Activated T-cell treated with anti-CD3 and anti-CD28 coated beads, Interleukin-2, amount 50 U/mL, for 4 hours (primary cell): ENCODE data around the gene BIRC7. TPM values are rescaled to one million over a fixed set of nuclear protein-coding genes. Genes with fewer than 3 reads are reported as not detected.
A peak's percentile ranks its signal among the peaks of the same experiment; 100 is the strongest.

Source experiments
- ATAC-seq, 2 donors: fragments of 200-7000 bp; cut with Tn5 transposase; one replicate each; pipeline ENCODE4 v1.10.0; 2021
- DNase-seq: peaks from one replicate; pipeline ENCODE4 v3.0.0-alpha.2; 2020
- H3K27me3 Mint-ChIP-seq: one replicate; pipeline ENCODE4 v1.8.0; 2021; ENCODE audit warnings: low read depth, mixed read lengths
- H3K36me3 Mint-ChIP-seq: one replicate; pipeline ENCODE4 v1.8.0; 2022; ENCODE audit warnings: mixed read lengths; ENCODE audit not compliant: insufficient read depth
- H3K4me1 Mint-ChIP-seq: one replicate; pipeline ENCODE4 v1.8.0; 2021; ENCODE audit warnings: low read depth, mixed read lengths
- H3K4me3 Mint-ChIP-seq: one replicate; pipeline ENCODE4 v1.8.0; 2021; ENCODE audit warnings: mild to moderate bottlenecking, moderate library complexity, mixed read lengths
- H3K9me3 Mint-ChIP-seq: one replicate; pipeline ENCODE4 v1.8.0; 2021; ENCODE audit warnings: mixed read lengths
- total RNA-seq, 3 donors: library from RNA; stranded (reverse); gene quantifications; one replicate each; pipeline ENCODE4 v1.2.1, GENCODE V29; 2021

Gene BIRC7
- total RNA-seq, 3 donors from 2014 or later: not detected

DNA sequence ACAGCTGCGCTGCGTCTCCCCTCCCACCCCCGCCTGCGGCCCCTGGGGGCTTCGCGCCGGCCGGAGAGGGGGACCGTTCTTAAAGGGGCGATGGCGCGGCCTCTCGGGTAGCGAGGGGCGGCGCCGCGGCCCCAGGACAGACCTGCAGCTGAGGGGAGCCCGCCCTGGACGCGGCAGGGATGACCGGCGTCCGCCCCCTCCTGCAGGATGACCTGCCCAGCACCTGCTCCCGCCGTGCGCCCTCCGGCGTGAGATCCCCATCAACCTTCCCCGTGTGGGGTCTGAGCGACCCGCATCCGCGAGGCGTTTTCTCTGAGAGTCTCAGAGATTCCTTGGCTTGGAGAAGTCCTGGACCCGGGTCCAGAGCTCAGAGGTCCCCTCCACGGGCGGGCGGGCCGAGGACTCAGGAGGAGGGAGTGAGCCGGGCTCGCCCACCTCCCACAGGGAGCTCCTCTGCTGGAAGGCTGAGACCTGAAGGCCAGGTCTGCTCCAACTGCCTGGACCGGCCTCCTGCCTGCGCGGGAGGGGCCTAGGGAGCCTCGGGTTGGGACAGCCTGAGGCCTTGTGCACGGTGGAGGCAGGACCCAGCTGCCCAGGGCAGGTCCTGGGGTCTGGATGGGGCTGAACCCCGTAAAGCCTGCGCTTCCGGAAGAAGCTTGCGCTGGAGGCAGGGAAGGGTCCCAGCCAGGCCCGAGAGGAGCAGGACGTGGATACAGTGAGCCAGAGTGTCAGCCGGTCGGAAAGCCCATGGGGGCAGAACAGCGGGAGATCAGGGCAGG lies 19.1 kb downstream of the BIRC7 start:
- peak in 1 of 2 donors; percentile 7 for ATAC-seq
- H3K4me1 Mint-ChIP-seq: peaks cover 2% of the 10 kb centered on the region
- H3K9me3 Mint-ChIP-seq: no peaks in the 10 kb centered on the region
- H3K27me3 Mint-ChIP-seq: peaks cover 64% of the 10 kb centered on the region
- DNase-seq: no peak
- no peak overlapping the region for H3K4me3 Mint-ChIP-seq
- H3K36me3 Mint-ChIP-seq: no peaks in the 10 kb centered on the region

- Mint-ChIP-seq H3K4me1 (peaks cover 2% of the 10 kb centered on the region), H3K4me3 (no peak overlapping the region), H3K36me3 (no peaks in the 10 kb centered on the region), H3K27me3 (peaks cover 65% of the 10 kb centered on the region), H3K9me3 (no peaks in the 10 kb centered on the region)
- no peak for ATAC-seq
- DNase-seq: no peak
These were observed 20.4 kb downstream of the BIRC7 start for GRCh38 chr20:63255931-63256704.

DNA sequence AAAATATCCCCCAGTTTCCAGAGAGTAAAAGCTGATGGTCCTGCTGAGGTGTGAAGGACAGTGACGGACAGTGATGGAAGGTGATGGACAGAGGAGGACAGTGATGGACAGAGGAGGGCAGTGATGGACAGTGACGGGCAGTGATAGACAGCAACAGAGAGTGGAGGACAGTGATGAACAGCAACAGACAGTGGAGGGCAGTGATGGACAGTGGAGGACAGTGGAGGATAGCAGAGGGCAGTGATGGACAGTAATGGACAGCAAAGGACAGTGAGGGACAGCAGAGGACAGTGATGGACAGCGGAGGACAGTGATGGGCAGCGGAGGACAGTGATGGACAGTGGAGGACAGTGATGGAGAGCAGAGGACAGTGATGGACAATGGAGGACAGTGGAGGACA lies 21.2 kb downstream of the BIRC7 start:
- no peaks in the 10 kb centered on the region for H3K9me3 Mint-ChIP-seq
- peaks cover 2% of the 10 kb centered on the region for H3K4me1 Mint-ChIP-seq
- H3K4me3 Mint-ChIP-seq: no peak overlapping the region
- H3K36me3 Mint-ChIP-seq: no peaks in the 10 kb centered on the region
- ATAC-seq (no peak), DNase-seq (no peak)
- peaks cover 65% of the 10 kb centered on the region for H3K27me3 Mint-ChIP-seq

GRCh38 chr20:63257629-63258028 lies 21.9 kb downstream of the BIRC7 start:
- no peaks in the 10 kb centered on the region for H3K36me3 Mint-ChIP-seq
- H3K4me3 Mint-ChIP-seq: no peak overlapping the region
- peaks cover 2% of the 10 kb centered on the region for H3K4me1 Mint-ChIP-seq
- ATAC-seq (no peak), DNase-seq (no peak)
- H3K9me3 Mint-ChIP-seq: no peaks in the 10 kb centered on the region
- peaks cover 65% of the 10 kb centered on the region for H3K27me3 Mint-ChIP-seq

DNA sequence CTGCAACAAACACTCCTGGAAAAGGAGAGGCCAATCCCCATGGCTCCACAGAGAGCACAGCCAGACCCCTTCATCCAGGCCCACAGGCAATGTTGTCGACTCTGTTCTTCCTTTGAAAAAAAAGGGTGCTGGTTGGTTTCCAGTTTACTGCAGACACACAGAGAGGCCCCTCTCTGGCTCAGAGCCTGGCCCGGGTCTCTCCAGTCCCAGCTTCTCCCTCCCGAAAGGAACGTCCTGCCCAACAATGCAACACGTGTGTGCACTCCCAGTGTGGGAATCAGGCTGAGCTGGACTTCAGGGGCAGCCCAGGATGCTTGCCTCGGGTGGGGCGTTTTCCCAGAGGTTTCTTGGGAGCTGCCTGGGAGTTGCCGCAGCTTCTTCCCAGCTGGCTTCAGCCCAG lies 23.1 kb downstream of the BIRC7 start:
- H3K4me3 Mint-ChIP-seq: no peak overlapping the region
- no peak for ATAC-seq
- peaks cover 56% of the 10 kb centered on the region for H3K27me3 Mint-ChIP-seq
- no peaks in the 10 kb centered on the region for H3K36me3 Mint-ChIP-seq
- H3K9me3 Mint-ChIP-seq: no peaks in the 10 kb centered on the region
- H3K4me1 Mint-ChIP-seq: no peaks in the 10 kb centered on the region
- no peak for DNase-seq

DNA sequence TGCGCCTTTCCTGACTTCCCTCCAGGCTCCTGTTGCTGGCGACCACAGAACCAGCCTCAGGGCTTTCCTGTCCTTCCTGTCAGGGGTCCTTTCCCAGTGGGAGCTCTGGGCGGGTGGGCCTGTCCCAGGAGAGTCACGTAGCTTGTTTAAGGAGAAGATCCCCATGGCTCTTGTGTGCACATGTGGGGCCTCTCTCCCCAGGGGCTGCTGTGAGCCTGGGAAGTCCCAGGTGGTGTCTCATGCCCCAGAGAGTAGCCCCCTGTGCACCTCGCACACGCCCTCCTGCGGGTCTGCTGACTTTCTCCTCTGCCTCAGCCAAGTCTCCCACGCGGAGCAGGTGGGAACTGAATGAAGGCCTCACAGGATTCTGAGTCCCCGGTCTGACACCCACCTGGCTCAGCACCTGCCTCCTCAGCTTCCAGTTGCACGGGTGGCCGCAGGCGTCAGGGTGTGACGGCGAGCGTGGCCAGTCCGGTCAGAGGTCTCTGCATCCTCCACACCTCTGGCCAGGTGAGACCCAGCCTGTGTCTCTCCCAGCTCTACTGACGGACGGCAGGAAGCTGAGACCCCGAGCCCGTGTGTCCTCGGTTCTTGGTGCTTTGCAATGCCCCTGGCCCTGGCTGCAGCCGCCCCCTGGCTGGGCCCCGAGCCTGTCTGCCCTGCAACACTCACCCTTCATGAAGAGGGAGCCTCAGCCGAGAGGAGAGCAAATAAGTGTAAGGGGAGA lies 24.2 kb downstream of the BIRC7 start:
- peaks cover 63% of the 10 kb centered on the region for H3K27me3 Mint-ChIP-seq

DNA sequence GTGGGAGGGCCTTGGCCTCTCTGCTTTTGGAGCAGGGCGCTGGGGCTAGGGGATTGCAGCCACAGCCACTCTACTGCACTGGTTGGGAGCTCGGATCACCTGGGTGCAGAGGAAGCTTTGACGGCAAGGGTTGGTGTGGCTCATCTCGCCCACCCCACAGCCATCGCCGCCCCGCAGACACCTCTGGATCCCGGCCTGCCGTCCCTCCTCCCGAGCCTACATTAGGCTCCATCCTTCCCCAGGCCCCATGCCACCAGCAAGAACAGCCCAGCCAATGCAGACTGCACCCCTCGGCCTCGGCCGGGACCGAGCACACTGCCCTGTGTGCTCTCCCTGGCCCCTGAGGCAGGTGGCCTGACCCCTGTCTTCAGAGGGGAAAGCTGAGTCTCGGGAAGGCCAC lies 24.8 kb downstream of the BIRC7 start:
- Mint-ChIP-seq H3K9me3 (no peaks in the 10 kb centered on the region), H3K27me3 (peaks cover 60% of the 10 kb centered on the region), H3K4me3 (no peak overlapping the region), H3K36me3 (no peaks in the 10 kb centered on the region), H3K4me1 (no peaks in the 10 kb centered on the region)
- no peak for DNase-seq
- ATAC-seq: no peak

More for the DNA sequence above, 24.2 kb downstream of the BIRC7 start:
- no peak for DNase-seq
- H3K4me3 Mint-ChIP-seq: no peak overlapping the region
- H3K36me3 Mint-ChIP-seq: no peaks in the 10 kb centered on the region
- no peaks in the 10 kb centered on the region for H3K9me3 Mint-ChIP-seq
- H3K4me1 Mint-ChIP-seq: no peaks in the 10 kb centered on the region
- no peak for ATAC-seq

- DNase-seq: no peak
- Mint-ChIP-seq H3K4me3 (no peak overlapping the region), H3K27me3 (peaks cover 58% of the 10 kb centered on the region), H3K36me3 (no peaks in the 10 kb centered on the region), H3K9me3 (no peaks in the 10 kb centered on the region), H3K4me1 (no peaks in the 10 kb centered on the region)
- ATAC-seq: no peak
These were observed 25.5 kb downstream of the BIRC7 start for GRCh38 chr20:63261060-63261794.

DNA sequence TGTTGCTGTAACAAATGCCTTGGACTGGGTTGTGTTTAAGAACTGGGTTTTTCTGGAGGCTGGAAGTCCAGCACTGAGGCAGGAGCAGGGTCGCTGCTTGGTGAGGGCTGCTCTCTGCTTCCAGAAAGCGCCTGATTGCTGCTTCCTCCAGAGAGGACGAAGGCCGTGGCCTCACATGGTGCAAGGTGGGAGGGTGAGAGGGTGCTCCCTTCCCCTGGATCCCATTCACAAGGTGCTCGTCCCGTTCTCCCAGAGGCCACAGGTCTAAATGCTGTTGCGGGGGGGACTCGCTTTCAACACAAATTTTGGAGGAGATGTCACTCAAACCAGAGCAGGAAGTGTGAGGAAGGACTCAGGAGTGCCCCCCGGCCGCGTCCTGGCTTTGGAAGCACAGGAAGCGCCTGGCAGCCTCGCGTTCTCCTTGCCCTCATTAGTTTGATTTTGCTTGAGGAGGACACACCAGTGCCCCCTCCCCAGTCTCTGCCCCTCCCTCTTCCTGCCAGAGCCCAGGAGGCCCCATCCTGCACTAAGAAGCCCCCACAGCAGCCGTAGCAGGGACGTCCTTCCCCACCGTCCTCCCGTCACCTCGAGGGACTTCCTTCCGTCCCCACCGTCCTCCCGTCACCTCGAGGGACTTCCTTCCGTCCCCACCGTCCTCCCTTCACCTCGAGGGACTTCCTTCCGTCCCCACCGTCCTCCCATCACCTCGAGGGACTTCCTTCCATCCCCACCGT lies 26.3 kb downstream of the BIRC7 start:
- Mint-ChIP-seq H3K36me3 (no peaks in the 10 kb centered on the region), H3K27me3 (peaks cover 52% of the 10 kb centered on the region), H3K4me1 (no peaks in the 10 kb centered on the region), H3K9me3 (no peaks in the 10 kb centered on the region), H3K4me3 (no peak overlapping the region)
- ATAC-seq: no peak
- no peak for DNase-seq

DNA sequence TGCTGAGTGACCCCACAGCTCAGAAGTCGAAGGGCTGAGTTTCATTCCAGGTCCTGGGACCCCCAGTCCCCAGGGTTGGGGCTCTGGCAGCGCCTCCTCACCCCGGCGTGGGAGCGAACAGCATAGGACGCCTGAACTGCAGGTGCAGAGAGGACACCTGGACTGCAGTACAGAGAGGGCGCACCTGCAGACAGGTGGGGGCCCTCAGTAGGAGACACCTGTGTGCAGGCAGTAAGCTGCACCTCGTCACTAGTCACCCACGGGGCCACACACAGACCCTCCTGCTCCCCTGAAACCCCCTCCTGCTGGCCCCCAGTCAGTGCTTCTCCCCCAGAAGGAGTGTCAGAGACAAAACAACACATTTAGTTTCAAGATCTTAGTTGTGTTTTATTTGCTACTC lies 27.1 kb downstream of the BIRC7 start:
- no peak for ATAC-seq
- Mint-ChIP-seq H3K27me3 (peaks cover 48% of the 10 kb centered on the region), H3K36me3 (no peaks in the 10 kb centered on the region), H3K4me3 (no peak overlapping the region), H3K4me1 (no peaks in the 10 kb centered on the region), H3K9me3 (no peaks in the 10 kb centered on the region)
- no peak for DNase-seq

DNA sequence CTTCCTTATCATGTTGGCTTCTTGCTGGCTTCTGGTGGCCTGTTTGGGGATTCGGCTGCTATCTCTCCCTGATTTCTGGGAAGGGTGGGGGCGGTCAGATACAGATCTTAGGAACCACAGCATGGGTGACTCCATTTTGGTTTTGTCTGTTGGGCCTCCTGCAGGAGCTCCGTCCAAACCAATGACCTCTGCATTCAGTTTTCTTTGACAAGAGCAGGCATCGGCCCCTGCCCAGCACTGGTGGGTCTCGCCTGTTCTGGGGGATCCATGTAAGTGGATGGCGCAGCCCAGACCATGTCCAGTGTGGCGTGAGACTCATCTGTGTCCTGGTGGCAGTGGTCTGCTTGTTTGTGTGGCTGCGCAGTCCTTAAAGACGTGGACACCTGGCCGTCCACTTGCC lies 28.3 kb downstream of the BIRC7 start:
- no peak overlapping the region for H3K4me3 Mint-ChIP-seq
- DNase-seq (no peak), ATAC-seq (no peak)
- H3K9me3 Mint-ChIP-seq: no peaks in the 10 kb centered on the region
- peaks cover 45% of the 10 kb centered on the region for H3K27me3 Mint-ChIP-seq
- H3K36me3 Mint-ChIP-seq: no peaks in the 10 kb centered on the region
- H3K4me1 Mint-ChIP-seq: no peaks in the 10 kb centered on the region

DNA sequence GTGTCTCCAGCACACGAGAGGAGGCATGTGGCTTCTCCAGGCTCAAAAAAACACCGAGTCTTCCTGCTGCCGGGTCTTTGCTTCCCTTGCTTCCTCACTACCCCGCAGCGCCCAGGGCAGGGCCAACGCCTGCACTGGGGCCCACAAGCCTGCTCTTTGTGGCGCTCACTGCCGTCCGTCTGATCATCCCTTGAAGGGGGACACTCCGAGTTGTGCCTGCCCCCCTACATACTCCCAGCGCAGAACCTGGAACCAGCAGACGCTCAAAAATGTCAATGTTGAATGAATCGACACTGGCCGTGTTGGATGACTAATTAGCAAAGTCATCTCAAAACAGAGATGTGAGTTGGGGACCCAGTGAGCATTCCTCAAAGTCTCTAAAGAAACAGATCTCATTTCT lies 28.8 kb downstream of the BIRC7 start:
- no peaks in the 10 kb centered on the region for H3K4me1 Mint-ChIP-seq
- no peak overlapping the region for H3K4me3 Mint-ChIP-seq
- no peaks in the 10 kb centered on the region for H3K9me3 Mint-ChIP-seq
- H3K36me3 Mint-ChIP-seq: no peaks in the 10 kb centered on the region
- ATAC-seq (no peak), DNase-seq (no peak)
- peaks cover 40% of the 10 kb centered on the region for H3K27me3 Mint-ChIP-seq

DNA sequence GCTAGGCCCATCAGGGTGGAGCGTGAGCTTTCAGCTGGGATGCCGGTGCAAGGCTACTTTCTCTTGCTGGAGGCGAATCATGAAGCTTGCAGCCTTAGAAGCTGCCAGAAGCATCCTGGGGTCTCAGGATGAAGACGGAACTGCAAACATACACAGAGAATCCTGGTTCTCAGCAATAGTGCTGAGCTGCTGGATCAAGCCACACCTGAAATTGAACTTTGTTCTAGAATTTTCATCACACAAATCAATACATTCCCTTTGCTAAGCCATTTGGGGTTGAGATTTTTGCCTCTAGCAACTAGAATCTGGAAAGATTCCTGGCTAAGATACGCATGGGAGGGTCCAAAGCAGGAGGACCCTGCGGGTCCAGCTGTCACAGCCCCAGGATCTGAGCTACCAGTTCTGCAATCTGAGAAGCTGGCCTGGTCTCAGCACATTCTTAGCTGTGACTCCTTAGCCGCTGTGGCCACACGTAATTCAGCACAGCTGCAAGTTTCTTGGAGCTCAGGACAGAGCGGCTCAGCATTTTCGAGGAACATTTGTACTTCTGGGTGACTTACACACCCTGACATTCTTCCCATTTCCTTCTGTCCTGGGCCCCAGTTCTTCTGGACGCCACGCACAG lies 30.3 kb downstream of the BIRC7 start:
- no peak for DNase-seq
- H3K4me1 Mint-ChIP-seq: no peaks in the 10 kb centered on the region
- H3K4me3 Mint-ChIP-seq: no peak overlapping the region
- no peaks in the 10 kb centered on the region for H3K9me3 Mint-ChIP-seq
- peaks cover 33% of the 10 kb centered on the region for H3K27me3 Mint-ChIP-seq
- no peak for ATAC-seq
- H3K36me3 Mint-ChIP-seq: no peaks in the 10 kb centered on the region
